ENCODE results near the gene HMOX1. TPM values are rescaled to one million over a fixed set of nuclear protein-coding genes. Genes with fewer than 3 reads are reported as not detected.

The HMOX1 gene
- total RNA-seq, 4 donors from 2014 or later = 0.51 to 13.8 (median 8.5) TPM

GRCh38 chr22:35376728-35377472 lies 4.0 kb upstream of the HMOX1 start:
- intact Hi-C loops (cut with DNase I; ENCODE audit: low total_unique reads) = no loop called here
- no peaks in the 10 kb centered on the region for H3K36me3 ChIP-seq
- DNase-seq = peak; percentile 95 to 98
- no peak overlapping the region for H3K4me3 ChIP-seq
- TF ChIP-seq POLR2A (IDR thresholded peaks at IDR 0.05) (peak in 1 of 2 donors; percentile 11), CTCF (IDR thresholded peaks at IDR 0.05) (no peak)
- H3K27me3 ChIP-seq = no peaks in the 10 kb centered on the region
- no peaks in the 10 kb centered on the region for H3K9me3 ChIP-seq
- no peaks in the 10 kb centered on the region for H3K4me1 ChIP-seq
- peak overlapping the region; percentile 81 to 84 for H3K27ac ChIP-seq

GRCh38 chr22:35377735-35378134 lies 3.2 kb upstream of the HMOX1 start:
- Histone ChIP-seq H3K9me3 (no peaks in the 10 kb centered on the region), H3K4me3 (no peak overlapping the region), H3K27me3 (no peaks in the 10 kb centered on the region), H3K36me3 (no peaks in the 10 kb centered on the region), H3K27ac (peak overlapping the region; percentile 81 to 84), H3K4me1 (no peaks in the 10 kb centered on the region)
- DNase-seq = no peak
- no peak for TF ChIP-seq POLR2A (IDR thresholded peaks at IDR 0.05)
- TF ChIP-seq CTCF (IDR thresholded peaks at IDR 0.05) = no peak
- intact Hi-C loops (cut with DNase I; ENCODE audit: low total_unique reads) = no loop called here

GRCh38 chr22:35378621-35379020 lies 2.3 kb upstream of the HMOX1 start:
- no peaks in the 10 kb centered on the region for H3K9me3 ChIP-seq
- H3K27ac ChIP-seq = no peak overlapping the region
- no peak overlapping the region for H3K4me3 ChIP-seq
- DNase-seq = no peak
- H3K4me1 ChIP-seq = no peaks in the 10 kb centered on the region
- no peaks in the 10 kb centered on the region for H3K36me3 ChIP-seq
- TF ChIP-seq CTCF (IDR thresholded peaks at IDR 0.05) = no peak
- TF ChIP-seq POLR2A (IDR thresholded peaks at IDR 0.05) = no peak
- intact Hi-C loops (cut with DNase I; ENCODE audit: low total_unique reads) = no loop called here
- no peaks in the 10 kb centered on the region for H3K27me3 ChIP-seq

GRCh38 chr22:35379146-35379993 lies 1.5 kb upstream of the HMOX1 start:
- no peak for DNase-seq
- TF ChIP-seq POLR2A (IDR thresholded peaks at IDR 0.05) = no peak
- TF ChIP-seq CTCF (IDR thresholded peaks at IDR 0.05) = no peak
- intact Hi-C loops (cut with DNase I; ENCODE audit: low total_unique reads) = no loop called here
- Histone ChIP-seq H3K27ac (no peak overlapping the region), H3K4me1 (no peaks in the 10 kb centered on the region), H3K27me3 (no peaks in the 10 kb centered on the region), H3K4me3 (no peak overlapping the region), H3K9me3 (no peaks in the 10 kb centered on the region), H3K36me3 (no peaks in the 10 kb centered on the region)

GRCh38 chr22:35380013-35380412 lies 883 bp upstream of the HMOX1 start:
- no peak for DNase-seq
- Histone ChIP-seq H3K27ac (peak overlapping the region in 1 of 2 donors; percentile 70), H3K9me3 (no peaks in the 10 kb centered on the region), H3K4me1 (no peaks in the 10 kb centered on the region), H3K27me3 (no peaks in the 10 kb centered on the region), H3K4me3 (no peak overlapping the region), H3K36me3 (no peaks in the 10 kb centered on the region)
- intact Hi-C loops (cut with DNase I; ENCODE audit: low total_unique reads) = no loop called here
- no peak for TF ChIP-seq POLR2A (IDR thresholded peaks at IDR 0.05)
- no peak for TF ChIP-seq CTCF (IDR thresholded peaks at IDR 0.05)

All from uterus (tissue), 4 donors.